Neural cell (in vitro differentiated cells): ENCODE data around the gene NEU3. TPM values are rescaled to one million over a fixed set of nuclear protein-coding genes. Genes with fewer than 3 reads are reported as not detected.
"Not testable (repeated sequence)": the region's sequence is repeated elsewhere in the genome, so short reads cannot be mapped to it uniquely, and the experiment has no call there.

Experiments
- H2AFZ ChIP-seq: fragments of 200-600, 300-800 bp; sonication (generic), shearing (Covaris generic); 2 replicates; pipeline ENCODE4 v1.6.0; 2014; ENCODE audit warnings: low read depth, mild to moderate bottlenecking, antibody characterized with exemption, low read length, moderate library complexity
- H3F3A ChIP-seq: fragments of 200-600 bp; shearing (Covaris generic); 2 replicates; pipeline ENCODE4 v1.6.1; 2016; ENCODE audit warnings: mild to moderate bottlenecking, moderate library complexity, mixed read lengths, antibody characterized with exemption, low read length; ENCODE audit not compliant: insufficient read depth, poor library complexity, severe bottlenecking
- H3K27ac ChIP-seq: fragments of 200-600, 300-800 bp; sonication (generic), shearing (Covaris generic); 2 replicates; pipeline ENCODE4 v1.5.1; 2014; ENCODE audit warnings: mild to moderate bottlenecking, low read length, moderate library complexity
- H3K27me3 ChIP-seq: fragments of 300-800, 200-600 bp; sonication (generic), shearing (Covaris generic); 2 replicates; pipeline ENCODE4 v1.6.0; 2014; ENCODE audit warnings: mild to moderate bottlenecking, low read depth, low read length, moderate library complexity; ENCODE audit not compliant: insufficient read depth
- H3K36me3 ChIP-seq: fragments of 300-800, 200-600 bp; sonication (generic), shearing (Covaris generic); 2 replicates; pipeline ENCODE4 v1.5.1; 2014; ENCODE audit warnings: mild to moderate bottlenecking, antibody characterized with exemption, low read length, moderate library complexity; ENCODE audit not compliant: insufficient read depth
- H3K4me2 ChIP-seq: fragments of 300-800, 200-600 bp; sonication (generic), shearing (Covaris generic); 2 replicates; pipeline ENCODE4 v1.6.0; 2014; ENCODE audit warnings: mild to moderate bottlenecking, low read length
- H3K4me3 ChIP-seq: fragments of 300-800, 200-600 bp; sonication (generic), shearing (Covaris generic); 2 replicates; pipeline ENCODE4 v1.5.1; 2014; ENCODE audit warnings: mild to moderate bottlenecking, low read length, moderate library complexity
- H3K79me2 ChIP-seq: fragments of 200-600 bp; shearing (Covaris generic); replicated peaks from 2 replicates; pipeline ENCODE4 v1.6.0; 2014; ENCODE audit warnings: mild to moderate bottlenecking, low read length, moderate library complexity; ENCODE audit not compliant: insufficient read depth
- H3K9ac ChIP-seq: fragments of 300-800, 200-600 bp; sonication (generic), shearing (Covaris generic); 2 replicates; pipeline ENCODE4 v1.6.1; 2016; ENCODE audit warnings: mild to moderate bottlenecking, low read length, mixed read lengths
- H3K9me2 ChIP-seq: fragments of 200-600 bp; shearing (Covaris generic); 2 replicates; pipeline ENCODE4 v1.6.1; 2016; ENCODE audit warnings: mild to moderate bottlenecking, low read length, mixed read lengths; ENCODE audit not compliant: insufficient read depth
- H3K9me3 ChIP-seq: fragments of 200-600, 300-800 bp; sonication (generic), shearing (Covaris generic); 2 replicates; pipeline ENCODE4 v1.6.1; 2016; ENCODE audit warnings: mild to moderate bottlenecking, mixed run types, low read length, moderate library complexity, mixed read lengths
- H4K20me1 ChIP-seq: fragments of 200-600 bp; shearing (Covaris generic); 2 replicates; pipeline ENCODE4 v1.6.1; 2016; ENCODE audit warnings: mild to moderate bottlenecking, mixed run types; ENCODE audit not compliant: insufficient read depth
- CTCF ChIP-seq: fragments of 450-650 bp; IDR thresholded peaks from 2 replicates; pipeline ENCODE4 v1.5.1; 2014; ENCODE audit warnings: antibody characterized with exemption, mild to moderate bottlenecking, moderate library complexity; ENCODE audit not compliant: poor library complexity, severe bottlenecking
- EP300 ChIP-seq: fragments of 450-650 bp; conservative IDR thresholded peaks from 2 replicates; pipeline ENCODE4 v1.6.1; 2014; ENCODE audit warnings: antibody characterized with exemption, mild to moderate bottlenecking, moderate library complexity; ENCODE audit not compliant: poor library complexity, severe bottlenecking
- EZH2 ChIP-seq: fragments of 200-600, 300-800 bp; shearing (Covaris generic), sonication (generic); IDR thresholded peaks from 2 replicates; pipeline ENCODE4 v1.6.1; 2014; ENCODE audit warnings: antibody characterized with exemption, low read length, borderline replicate concordance, mild to moderate bottlenecking; ENCODE audit not compliant: insufficient read depth, poor library complexity, severe bottlenecking
- POLR2AphosphoS5 ChIP-seq: IDR thresholded peaks from 2 replicates; pipeline ENCODE4 v1.6.1; 2012
- REST ChIP-seq: IDR thresholded peaks from 2 replicates; pipeline ENCODE4 v1.6.1; 2012; ENCODE audit warnings: borderline replicate concordance
- SMC3 ChIP-seq: fragments of 450-650 bp; conservative IDR thresholded peaks from 2 replicates; pipeline ENCODE4 v1.6.1; 2014; ENCODE audit warnings: antibody characterized with exemption, mild to moderate bottlenecking, moderate library complexity; ENCODE audit not compliant: poor library complexity
- polyA plus RNA-seq: library from polyadenylated mRNA; depleted of rRNA; stranded (reverse); fragments of >200 nt; gene quantifications from 2 replicates; pipeline ENCODE4 v1.2.3, GENCODE V29; 2014

NEU3 gene
- polyA plus RNA-seq, 1 donor from 2014 or later, result 16.9 TPM

- Histone ChIP-seq H3K4me3 (no peak overlapping the region), H3K9me2 (no peaks in the 10 kb centered on the region), H3K27me3 (no peaks in the 10 kb centered on the region), H3K9ac (no peak overlapping the region), H4K20me1 (no peaks in the 10 kb centered on the region), H3K4me2 (no peak overlapping the region), H3K9me3 (no peaks in the 10 kb centered on the region), H3K27ac (no peak overlapping the region), H3F3A (no peaks in the 10 kb centered on the region), H3K79me2 (no peaks in the 10 kb centered on the region), H2AFZ (no peak overlapping the region), H3K36me3 (no peaks in the 10 kb centered on the region)
- TF ChIP-seq POLR2AphosphoS5 (no peak), REST (no peak), EZH2 (no peak)
These were observed 25.4 kb downstream of the NEU3 start for GRCh38 chr11:75014129-75014528.

GRCh38 chr11:75019200-75019599 lies 30.5 kb downstream of the NEU3 start:
- H3K4me2 ChIP-seq, H3K4me3 ChIP-seq, H3K9me3 ChIP-seq, H3K36me3 ChIP-seq, H3F3A ChIP-seq, H3K9ac ChIP-seq, H2AFZ ChIP-seq, H4K20me1 ChIP-seq, H3K27me3 ChIP-seq, H3K9me2 ChIP-seq, H3K27ac ChIP-seq, H3K79me2 ChIP-seq: not testable (repeated sequence)

- not testable (repeated sequence) for H3K27ac ChIP-seq, H3K9me2 ChIP-seq, H3K27me3 ChIP-seq, H3K4me3 ChIP-seq, H3K9me3 ChIP-seq, H4K20me1 ChIP-seq, H3K4me2 ChIP-seq, H3K79me2 ChIP-seq, H3F3A ChIP-seq, H2AFZ ChIP-seq, H3K36me3 ChIP-seq, H3K9ac ChIP-seq
These were observed 31.6 kb downstream of the NEU3 start for GRCh38 chr11:75020328-75020727.

GRCh38 chr11:75022296-75022695 lies 33.6 kb downstream of the NEU3 start:
- no peaks in the 10 kb centered on the region for H4K20me1 ChIP-seq
- no peak overlapping the region for H3K4me3 ChIP-seq
- H3F3A ChIP-seq, result no peaks in the 10 kb centered on the region
- no peaks in the 10 kb centered on the region for H3K36me3 ChIP-seq
- no peak overlapping the region for H3K4me2 ChIP-seq
- H2AFZ ChIP-seq, result no peak overlapping the region
- H3K79me2 ChIP-seq, result no peaks in the 10 kb centered on the region
- H3K9me3 ChIP-seq, result no peaks in the 10 kb centered on the region
- H3K27ac ChIP-seq, result no peak overlapping the region
- H3K9me2 ChIP-seq, result no peaks in the 10 kb centered on the region
- TF ChIP-seq CTCF (no peak), EP300 (no peak), SMC3 (no peak)
- H3K9ac ChIP-seq, result no peak overlapping the region
- no peaks in the 10 kb centered on the region for H3K27me3 ChIP-seq
